ENCODE data around the gene CBLL1.

CBLL1 gene

GRCh38 chr7:107746006-107746405, 2.1 kb downstream of the CBLL1 start:
- DNase-seq = no peak

GRCh38 chr7:107751113-107751512, 7.2 kb downstream of the CBLL1 start:
- no peak for DNase-seq

- DNase-seq = no peak
Observed at GRCh38 chr7:107754642-107755041, 10.7 kb downstream of the CBLL1 start.

GRCh38 chr7:107758667-107759066, 14.7 kb downstream of the CBLL1 start:
- DNase-seq = no peak

- DNase-seq = no peak
Observed at GRCh38 chr7:107767391-107767790, 23.4 kb downstream of the CBLL1 start.

- no peak for DNase-seq
Observed at GRCh38 chr7:107768263-107768662, 24.3 kb downstream of the CBLL1 start.

- no peak for DNase-seq
Observed at GRCh38 chr7:107773027-107773426, 29.1 kb downstream of the CBLL1 start.

GRCh38 chr7:107777702-107778101, 33.8 kb downstream of the CBLL1 start:
- DNase-seq = no peak

GRCh38 chr7:107778283-107778682, 34.3 kb downstream of the CBLL1 start:
- no peak for DNase-seq

- no peak for DNase-seq
Observed at GRCh38 chr7:107779647-107780099, 35.7 kb downstream of the CBLL1 start.

- DNase-seq = no peak
Observed at GRCh38 chr7:107782374-107782773, 38.4 kb downstream of the CBLL1 start.

GRCh38 chr7:107783648-107784047, 39.7 kb downstream of the CBLL1 start:
- no peak for DNase-seq

GRCh38 chr7:107785170-107785569, 41.2 kb downstream of the CBLL1 start:
- no peak for DNase-seq

- no peak for DNase-seq
Observed at GRCh38 chr7:107785926-107786325, 42.0 kb downstream of the CBLL1 start.

- DNase-seq = no peak
Observed at GRCh38 chr7:107788216-107788615, 44.3 kb downstream of the CBLL1 start.

- no peak for DNase-seq
Observed at GRCh38 chr7:107788662-107789061, 44.7 kb downstream of the CBLL1 start.

GRCh38 chr7:107789647-107790046, 45.7 kb downstream of the CBLL1 start:
- no peak for DNase-seq

GRCh38 chr7:107792364-107792763, 48.4 kb downstream of the CBLL1 start:
- no peak for DNase-seq

- DNase-seq = no peak
Observed at GRCh38 chr7:107799647-107800264, 55.8 kb downstream of the CBLL1 start.

GRCh38 chr7:107803009-107803610, 59.2 kb downstream of the CBLL1 start, which contains the start of gene SLC26A3:
Gene SLC26A3 (minus strand): TSS chr7:107803223. CDS start chr7:107794509, 8,714 bp downstream.
- no peak for DNase-seq

GRCh38 chr7:107809179-107809578, 65.2 kb downstream of the CBLL1 start:
- DNase-seq = no peak

GRCh38 chr7:107810626-107811025, 66.7 kb downstream of the CBLL1 start:
- no peak for DNase-seq

Measured in NCI-H1417 (cell line).